GM12801 (cell line): Measurements from ENCODE around the gene NR1I2.

Experiments
- TF ChIP-seq, protein P1 (sequence below): IDR thresholded peaks from one replicate; pipeline ENCODE4 v1.5.1; 2011; ENCODE audit warnings: control low read depth; ENCODE audit not compliant: insufficient read length; ENCODE audit errors: extremely low read depth

Gene NR1I2

DNA sequence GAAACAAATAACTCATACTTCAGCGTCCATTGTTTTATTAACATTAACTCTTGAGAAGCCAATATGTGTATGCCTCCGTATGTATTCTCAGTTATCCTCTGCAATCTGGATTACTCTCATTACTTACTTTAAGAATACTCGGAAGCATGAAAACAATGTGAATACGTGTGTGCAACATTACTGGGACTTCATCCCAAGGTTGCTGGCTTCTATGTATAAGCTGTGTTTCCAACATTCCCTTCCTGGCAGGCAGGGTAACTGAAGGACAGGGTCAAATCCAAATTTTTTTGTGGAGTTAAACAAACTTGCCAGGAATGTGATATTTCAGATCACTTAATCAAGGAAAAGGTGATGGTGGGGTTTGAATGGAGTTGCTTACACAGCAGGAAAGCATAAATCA, 34.5 kb upstream of the NR1I2 start:
- TF ChIP-seq, protein P1, sequence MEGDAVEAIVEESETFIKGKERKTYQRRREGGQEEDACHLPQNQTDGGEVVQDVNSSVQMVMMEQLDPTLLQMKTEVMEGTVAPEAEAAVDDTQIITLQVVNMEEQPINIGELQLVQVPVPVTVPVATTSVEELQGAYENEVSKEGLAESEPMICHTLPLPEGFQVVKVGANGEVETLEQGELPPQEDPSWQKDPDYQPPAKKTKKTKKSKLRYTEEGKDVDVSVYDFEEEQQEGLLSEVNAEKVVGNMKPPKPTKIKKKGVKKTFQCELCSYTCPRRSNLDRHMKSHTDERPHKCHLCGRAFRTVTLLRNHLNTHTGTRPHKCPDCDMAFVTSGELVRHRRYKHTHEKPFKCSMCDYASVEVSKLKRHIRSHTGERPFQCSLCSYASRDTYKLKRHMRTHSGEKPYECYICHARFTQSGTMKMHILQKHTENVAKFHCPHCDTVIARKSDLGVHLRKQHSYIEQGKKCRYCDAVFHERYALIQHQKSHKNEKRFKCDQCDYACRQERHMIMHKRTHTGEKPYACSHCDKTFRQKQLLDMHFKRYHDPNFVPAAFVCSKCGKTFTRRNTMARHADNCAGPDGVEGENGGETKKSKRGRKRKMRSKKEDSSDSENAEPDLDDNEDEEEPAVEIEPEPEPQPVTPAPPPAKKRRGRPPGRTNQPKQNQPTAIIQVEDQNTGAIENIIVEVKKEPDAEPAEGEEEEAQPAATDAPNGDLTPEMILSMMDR: no peak

DNA sequence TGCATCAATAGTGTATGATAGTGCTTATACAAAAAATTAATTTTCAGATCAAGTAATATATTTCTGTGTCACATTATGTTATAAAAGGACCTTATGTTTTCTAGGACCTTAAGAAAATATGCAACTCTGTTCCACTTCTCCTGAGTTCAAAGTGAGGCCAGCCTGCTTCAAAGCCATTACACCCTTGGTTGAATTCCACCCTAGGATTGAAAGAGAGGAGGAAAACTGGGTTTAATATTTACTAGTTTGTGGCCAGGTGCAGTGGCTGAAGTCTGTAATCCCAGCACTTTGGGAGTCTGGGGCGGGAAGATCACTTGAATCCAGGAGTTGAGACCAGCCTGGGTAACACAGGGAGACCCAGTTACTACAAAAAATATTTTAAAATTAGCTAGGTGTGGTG, 32.9 kb upstream of the NR1I2 start:
- TF ChIP-seq, protein P1: no peak

DNA sequence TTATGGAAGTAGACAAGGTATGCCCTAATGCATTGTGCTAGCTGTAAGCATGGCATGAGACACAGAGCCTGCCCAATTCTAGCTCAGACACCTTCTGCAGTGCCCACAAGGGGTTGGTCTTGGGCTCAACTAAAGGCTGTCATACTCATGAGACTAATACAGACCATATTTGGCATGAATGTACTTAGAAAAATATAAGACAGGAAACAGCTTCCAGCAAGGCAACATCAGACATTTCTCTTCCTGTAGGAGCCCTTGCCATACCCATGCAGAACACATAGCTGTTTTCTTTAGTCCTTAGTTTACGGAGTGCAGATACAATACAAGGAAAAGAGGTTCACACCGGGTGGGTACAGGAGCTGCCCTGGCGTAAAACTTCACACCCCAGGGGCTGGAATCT, 30.5 kb upstream of the NR1I2 start:
- TF ChIP-seq, protein P1: no peak

DNA sequence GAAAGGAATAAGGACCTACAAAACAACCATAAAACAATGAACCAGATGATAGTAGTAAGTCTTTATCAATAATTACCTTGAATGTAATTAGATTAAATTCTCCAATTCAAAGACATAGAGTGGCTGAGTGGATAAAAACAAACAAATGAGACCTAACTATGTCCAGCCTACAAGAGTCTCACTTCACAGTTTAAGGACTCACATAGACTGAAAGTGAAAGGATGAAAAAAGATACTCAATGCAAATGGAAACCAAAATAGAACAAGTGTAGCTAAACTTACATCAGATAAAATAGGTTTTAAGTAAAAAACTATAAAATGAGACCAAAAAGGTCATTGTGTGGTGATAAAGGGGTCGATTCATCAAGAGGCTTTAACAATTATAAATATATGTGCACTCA, 21.9 kb upstream of the NR1I2 start:
- TF ChIP-seq, protein P1: no peak

DNA sequence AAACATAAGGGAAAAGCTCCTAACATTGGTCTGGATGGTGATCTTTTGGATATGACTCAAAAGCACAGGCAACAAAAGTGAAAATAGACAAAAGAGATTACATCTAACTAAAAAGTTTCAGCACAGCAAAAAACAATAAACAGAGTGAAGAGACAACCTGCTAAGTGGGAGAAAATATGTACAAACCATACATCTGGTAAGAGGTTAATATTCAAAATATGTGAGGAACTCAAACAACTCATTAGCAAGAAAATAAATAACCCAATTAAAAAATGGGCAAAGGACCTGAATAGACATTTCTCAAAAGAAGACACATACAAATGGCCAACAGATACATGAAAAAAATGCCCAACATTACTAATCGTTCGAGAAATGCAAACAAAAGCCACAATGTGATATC, 19.0 kb upstream of the NR1I2 start:
- TF ChIP-seq, protein P1: no peak

DNA sequence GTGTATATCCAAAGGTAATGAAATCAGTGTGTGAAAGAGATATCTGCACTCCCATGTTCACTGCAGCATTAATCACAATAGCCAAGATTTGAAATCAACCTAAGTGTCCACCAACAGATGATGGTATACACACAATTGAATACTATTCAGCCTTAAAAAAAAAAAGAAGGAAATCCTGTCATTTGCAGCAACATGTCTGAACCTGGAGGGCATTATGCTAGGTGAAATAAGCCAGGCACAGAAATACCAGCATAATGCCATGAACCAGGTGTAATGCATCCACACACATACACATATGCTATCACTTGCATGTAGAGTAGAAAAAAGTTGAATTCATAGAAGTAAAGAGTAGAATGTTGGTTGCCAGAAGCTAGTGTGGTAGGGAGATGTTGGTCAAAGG, 18.4 kb upstream of the NR1I2 start:
- TF ChIP-seq, protein P1: no peak

DNA sequence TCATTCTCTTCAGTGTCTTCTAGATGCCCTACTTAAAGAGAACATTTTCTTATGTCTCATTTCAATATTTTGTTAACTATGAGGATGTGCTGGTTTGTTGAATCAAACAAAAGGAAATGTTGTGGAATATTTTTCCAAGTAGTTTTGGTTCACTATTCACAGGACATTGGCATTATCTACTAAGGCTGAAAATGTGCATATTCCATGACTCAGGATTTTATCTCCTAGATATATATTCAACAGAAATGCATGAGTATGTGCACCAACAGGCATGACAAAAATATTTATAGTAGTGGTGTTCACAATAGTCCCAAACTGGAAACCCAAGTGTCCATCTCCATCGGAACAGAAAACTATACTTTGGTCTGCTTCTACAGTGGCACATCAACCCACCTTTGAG, 16.7 kb upstream of the NR1I2 start:
- TF ChIP-seq, protein P1: no peak
